ENCODE results near the gene GP5. TPM values are rescaled to one million over a fixed set of nuclear protein-coding genes. Genes with fewer than 3 reads are reported as not detected.

Gene GP5
- 0.01 to 0.02 TPM in 2 of 5 replicates, not detected in the others for total RNA-seq (2022; extraction: Qiagen RNA extraction)

GRCh38 chr3:194399166-194399565 lies at the start of gene GP5:
GP5 (minus strand) TSS chr3:194399266; CDS start chr3:194398282, 984 bp downstream.

GRCh38 chr3:194369522-194370279 lies 29.4 kb downstream of the GP5 start, which contains the start of gene LRRC15:
LRRC15 (minus strand) TSS chr3:194369743; CDS start chr3:194361043, 8,700 bp downstream.

GRCh38 chr3:194351080-194351672 lies 47.9 kb downstream of the GP5 start, which contains the start of gene CPN2:
CPN2 (minus strand) TSS chr3:194351328; CDS start chr3:194342702, 8,626 bp downstream.

Other genes starting within 250 kb of the GP5 start
- gene CPN2, start 47.9 kb downstream of the GP5 start, total RNA-seq (2022; extraction: Qiagen RNA extraction) = not detected in 5 replicates
- 0.13 to 0.17 TPM (median 0.15 TPM) in 5 replicates for gene LRRC15, start 29.5 kb downstream of the GP5 start, total RNA-seq (2022; extraction: Qiagen RNA extraction)
- gene ATP13A3, start 87.7 kb upstream of the GP5 start, total RNA-seq (2022; extraction: Qiagen RNA extraction) = 19.6 to 37.9 TPM (median 27.5 TPM) in 5 replicates
- 8.1 to 11.3 TPM (median 10.6 TPM) in 5 replicates for gene TMEM44, start 234.2 kb upstream of the GP5 start, total RNA-seq (2022; extraction: Qiagen RNA extraction)